ENCODE data around the gene EFCAB12.
"Not testable (repeated sequence)": the region's sequence is repeated elsewhere in the genome, so short reads cannot be mapped to it uniquely, and the experiment has no call there.

The EFCAB12 gene

DNA sequence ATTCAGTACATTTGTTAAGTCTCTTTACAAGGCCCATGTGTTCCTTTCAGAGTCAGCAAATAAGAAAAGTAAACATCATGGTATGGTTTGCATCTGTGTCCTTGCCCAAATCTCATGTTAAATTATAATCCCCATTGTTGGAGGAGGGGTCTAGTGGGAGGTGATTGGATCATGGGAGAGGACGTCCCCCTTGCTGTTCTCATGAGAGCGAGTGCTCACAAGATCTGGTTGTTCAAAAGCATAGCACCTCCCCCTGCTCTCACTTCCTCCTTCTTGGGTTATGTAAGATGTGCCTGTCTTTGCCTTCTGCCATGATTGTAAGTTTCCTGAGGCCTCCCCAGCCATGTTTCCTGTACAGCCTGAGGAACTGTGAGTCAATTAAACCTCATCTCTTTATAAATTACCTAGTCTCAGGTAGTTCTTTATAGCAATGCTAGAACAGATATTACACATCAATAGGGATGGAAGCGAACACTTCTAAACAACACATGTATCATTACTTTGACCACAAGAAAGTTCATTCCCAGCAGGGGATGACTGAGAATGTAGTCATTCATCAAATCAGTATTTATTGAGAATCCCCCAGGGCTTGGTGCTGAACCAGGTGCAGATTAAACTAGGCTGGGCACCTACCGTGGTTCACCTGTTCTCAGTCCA is 4.1 kb downstream of the EFCAB12 start:
- DNase-seq (ENCODE audit: low read depth) = no peak
- H3K4me3 ChIP-seq (ENCODE audit: low read depth, low read length) = no peak overlapping the region

- H3K4me3 ChIP-seq (ENCODE audit: low read depth, low read length) = no peak overlapping the region
- no peak for DNase-seq (ENCODE audit: low read depth)
These were observed 5.5 kb downstream of the EFCAB12 start for GRCh38 chr3:129422897-129423296.

- no peak overlapping the region for H3K4me3 ChIP-seq (ENCODE audit: low read depth, low read length)
- DNase-seq (ENCODE audit: low read depth) = no peak
These were observed 6.3 kb downstream of the EFCAB12 start for GRCh38 chr3:129421988-129422745.

GRCh38 chr3:129421236-129421883 is 7.1 kb downstream of the EFCAB12 start:
- DNase-seq (ENCODE audit: low read depth) = no peak

GRCh38 chr3:129419476-129419875 is 9.0 kb downstream of the EFCAB12 start:
- no peak overlapping the region for H3K4me3 ChIP-seq (ENCODE audit: low read depth, low read length)
- no peak for DNase-seq (ENCODE audit: low read depth)

More at GRCh38 chr3:129421236-129421883, 7.1 kb downstream of the EFCAB12 start:
- no peak overlapping the region for H3K4me3 ChIP-seq (ENCODE audit: low read depth, low read length)

DNA sequence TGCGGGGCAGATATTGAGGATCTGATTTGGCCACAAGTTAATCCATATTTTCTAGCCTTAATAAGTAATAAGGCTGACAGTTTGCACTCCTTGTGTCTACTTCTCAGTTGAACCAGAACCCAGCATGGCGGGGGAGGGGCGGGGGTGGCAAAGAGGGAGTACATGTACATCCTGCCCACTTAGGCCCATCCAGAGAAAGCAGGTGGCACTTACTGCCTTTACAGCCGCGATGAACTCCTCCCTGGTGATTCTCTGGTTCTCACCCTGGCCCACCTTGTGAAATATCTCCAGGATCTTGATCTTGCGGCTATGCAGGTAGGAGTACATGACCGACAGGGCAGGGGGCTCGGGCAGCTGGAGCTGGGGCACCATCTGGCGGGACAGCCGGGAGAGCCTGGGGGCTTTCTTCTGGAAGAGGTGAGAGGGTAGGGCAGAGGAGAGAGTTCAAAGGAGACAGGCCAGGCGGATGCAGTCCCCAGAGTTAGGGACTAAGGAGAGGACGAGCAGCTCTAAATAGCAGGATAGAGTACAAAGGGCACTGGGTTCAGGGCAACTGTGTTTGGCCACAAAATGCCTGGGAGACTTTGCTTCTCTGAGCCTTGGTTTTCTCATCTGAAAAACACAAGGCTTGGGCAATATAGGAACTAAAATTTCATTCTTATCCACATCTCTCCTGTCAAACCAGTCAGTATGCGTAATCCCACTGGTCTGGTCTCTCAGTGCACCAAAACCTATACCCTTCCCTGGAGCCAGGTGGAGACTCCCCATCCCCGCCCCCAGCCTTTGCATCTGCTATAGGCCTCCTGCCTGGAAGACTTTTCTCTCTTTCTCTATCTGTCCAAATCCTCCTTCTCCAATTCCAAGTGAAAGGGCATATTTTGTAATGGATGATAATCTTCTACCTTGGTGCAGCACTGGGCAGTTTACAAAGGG is 10.1 kb downstream of the EFCAB12 start:
- no peak overlapping the region for H3K4me3 ChIP-seq (ENCODE audit: low read depth, low read length)
- no peak for DNase-seq (ENCODE audit: low read depth)

DNA sequence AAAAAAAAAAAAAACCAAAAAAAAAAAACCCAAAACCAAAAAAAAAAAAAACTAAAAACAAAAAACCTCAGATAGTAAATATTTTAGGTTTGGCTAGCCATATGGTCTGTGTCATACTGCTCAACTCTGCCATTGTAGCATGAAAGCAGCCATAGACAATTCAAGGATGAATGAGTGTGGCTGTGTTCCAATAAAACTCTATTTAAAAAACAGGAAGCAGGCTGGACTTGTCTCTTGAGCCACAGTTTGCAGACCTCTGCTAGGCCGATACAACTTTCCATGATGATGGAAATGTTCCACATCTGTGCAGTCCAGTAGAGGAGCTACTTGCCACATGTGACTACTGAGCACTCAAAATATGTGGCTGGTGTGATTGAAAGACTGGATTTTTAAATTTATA is 11.1 kb downstream of the EFCAB12 start:
- H3K4me3 ChIP-seq (ENCODE audit: low read depth, low read length) = no peak overlapping the region
- DNase-seq (ENCODE audit: low read depth) = no peak

- DNase-seq (ENCODE audit: low read depth) = no peak
- no peak overlapping the region for H3K4me3 ChIP-seq (ENCODE audit: low read depth, low read length)
These were observed 12.0 kb downstream of the EFCAB12 start for GRCh38 chr3:129416415-129416814.

DNA sequence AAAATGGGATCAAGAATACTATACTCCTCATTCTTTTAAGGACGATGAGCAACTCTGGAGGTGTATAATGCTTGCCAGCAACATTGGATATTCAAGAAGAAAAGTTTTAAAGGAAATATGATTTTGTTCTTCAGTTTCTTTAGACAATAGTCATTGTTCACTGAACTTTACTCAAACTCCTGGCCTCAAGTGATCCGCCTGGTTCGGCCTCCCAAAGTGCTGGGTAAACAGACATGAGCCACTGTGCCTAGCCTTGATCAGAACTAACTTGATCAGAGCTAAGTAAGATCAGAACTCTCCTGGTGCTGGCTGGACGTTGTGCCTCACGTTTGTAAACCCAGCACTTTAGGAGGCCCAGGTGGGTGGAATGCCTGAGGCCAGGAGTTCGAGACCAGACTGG is 12.6 kb downstream of the EFCAB12 start:
- DNase-seq (ENCODE audit: low read depth) = no peak
- H3K4me3 ChIP-seq (ENCODE audit: low read depth, low read length) = no peak overlapping the region

GRCh38 chr3:129415378-129415777 is 13.1 kb downstream of the EFCAB12 start:
- no peak overlapping the region for H3K4me3 ChIP-seq (ENCODE audit: low read depth, low read length)
- no peak for DNase-seq (ENCODE audit: low read depth)

DNA sequence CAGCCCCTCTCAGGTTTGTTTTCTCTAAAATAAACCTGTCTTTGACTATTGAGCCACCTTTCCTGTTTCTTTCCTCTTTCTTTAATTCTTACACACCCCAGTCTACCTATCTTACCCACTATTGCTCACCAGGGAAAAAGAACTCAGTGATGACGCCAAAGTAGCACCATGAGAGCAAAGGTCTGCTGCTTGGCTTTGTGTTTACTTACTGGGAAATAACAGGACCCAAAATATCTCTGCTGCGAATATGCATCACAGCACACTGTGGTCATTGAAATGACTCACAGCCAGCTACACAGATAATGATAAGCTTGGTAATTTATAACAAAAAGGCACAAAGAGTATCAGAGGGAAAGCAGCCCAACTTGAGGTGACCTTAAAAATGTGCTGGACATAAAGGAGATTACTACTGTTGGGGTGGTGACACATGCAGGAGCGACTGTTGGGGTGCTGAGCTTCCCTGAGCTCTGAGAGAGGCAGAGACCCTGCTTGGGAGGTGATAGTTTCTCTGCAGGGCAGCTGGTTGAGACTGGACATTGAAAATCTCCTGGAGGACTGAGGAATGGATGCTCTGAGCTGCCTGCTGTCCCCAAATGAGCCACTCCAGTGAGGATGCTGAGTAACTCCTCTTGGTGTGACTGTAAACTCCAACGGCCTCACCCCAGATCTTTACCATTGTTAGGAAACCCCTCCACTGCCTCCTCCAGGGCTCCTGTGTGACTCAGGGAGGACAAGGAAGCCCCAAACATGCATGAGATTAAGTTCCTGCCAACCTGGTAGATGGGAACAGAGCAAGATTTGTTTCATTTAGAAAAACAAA is 14.5 kb downstream of the EFCAB12 start:
- DNase-seq (ENCODE audit: low read depth) = peak; percentile 76
- no peak overlapping the region for H3K4me3 ChIP-seq (ENCODE audit: low read depth, low read length)

DNA sequence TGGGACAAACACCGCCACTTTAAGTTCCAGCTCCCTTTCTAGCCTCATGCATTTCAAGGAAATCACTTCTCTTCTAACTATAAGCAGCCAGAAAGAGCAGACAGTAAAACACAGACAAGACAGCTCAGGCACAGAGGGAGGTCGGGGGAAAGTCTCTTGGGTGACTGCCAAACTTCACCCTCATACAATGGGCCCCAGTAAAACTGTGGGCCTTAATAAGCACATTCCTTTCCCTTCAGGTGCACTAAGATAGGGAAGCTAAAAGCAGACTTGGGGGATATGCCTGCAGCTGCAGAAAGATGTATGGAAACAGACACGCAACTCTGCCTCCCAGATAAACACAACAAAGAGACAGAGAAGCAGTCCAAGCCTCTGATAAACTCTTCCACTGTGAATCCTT is 15.2 kb downstream of the EFCAB12 start:
- not testable (repeated sequence) for H3K4me3 ChIP-seq (ENCODE audit: low read depth, low read length); DNase-seq (ENCODE audit: low read depth)

DNA sequence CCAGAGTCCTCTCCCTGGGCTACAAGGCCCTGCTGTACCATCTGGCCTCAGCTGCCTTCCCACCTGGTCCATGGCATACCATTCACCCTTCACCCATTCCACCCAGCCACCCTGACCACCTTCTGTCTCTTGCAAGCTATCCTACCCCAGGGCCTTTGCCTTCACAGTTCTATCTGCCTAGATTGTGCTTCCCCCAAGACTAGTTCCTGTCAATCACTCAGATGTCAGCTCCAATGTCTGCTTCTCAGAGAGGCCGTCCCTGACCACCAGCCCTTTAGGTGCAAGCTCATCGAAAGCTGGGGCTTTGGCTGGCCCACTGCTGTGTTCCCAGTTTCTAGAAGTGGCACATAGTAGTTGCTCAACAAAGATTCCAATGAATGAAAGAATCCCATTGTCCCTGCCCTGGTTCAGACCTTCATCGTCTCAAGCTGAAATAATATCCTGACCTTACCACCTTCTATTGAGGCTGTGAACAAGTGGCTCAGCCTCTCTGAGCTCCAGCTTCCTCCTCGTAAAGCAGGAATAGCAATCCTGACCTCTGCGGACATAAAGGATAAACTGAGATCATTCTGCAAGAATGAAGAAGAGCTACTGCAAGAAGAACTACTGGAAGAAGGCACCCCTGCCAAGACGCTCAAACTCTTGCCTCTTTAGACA is 15.8 kb downstream of the EFCAB12 start:
- DNase-seq (ENCODE audit: low read depth) = peak; percentile 47
- H3K4me3 ChIP-seq (ENCODE audit: low read depth, low read length) = no peak overlapping the region

DNA sequence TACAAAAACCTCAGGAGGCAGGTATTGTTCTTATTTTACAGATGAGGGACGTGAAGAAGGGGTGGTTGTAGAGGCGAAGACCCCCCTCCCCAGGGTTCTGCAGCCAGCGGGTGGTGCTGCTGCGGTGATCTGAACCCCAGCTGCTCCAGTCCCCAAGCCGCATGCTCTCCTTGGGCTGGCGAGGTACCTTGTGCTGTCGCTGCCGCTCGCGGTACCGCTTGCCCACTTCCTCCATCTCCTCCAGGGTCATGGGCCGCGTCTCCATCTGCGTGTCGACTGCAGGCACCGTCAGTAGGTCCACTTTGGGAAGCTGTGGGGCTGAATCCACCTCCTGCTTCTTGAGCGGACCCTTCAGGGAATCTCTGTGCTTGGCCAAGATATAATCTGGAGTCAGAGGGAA is 17.5 kb downstream of the EFCAB12 start:
- H3K4me3 ChIP-seq (ENCODE audit: low read depth, low read length) = no peak overlapping the region
- no peak for DNase-seq (ENCODE audit: low read depth)

DNA sequence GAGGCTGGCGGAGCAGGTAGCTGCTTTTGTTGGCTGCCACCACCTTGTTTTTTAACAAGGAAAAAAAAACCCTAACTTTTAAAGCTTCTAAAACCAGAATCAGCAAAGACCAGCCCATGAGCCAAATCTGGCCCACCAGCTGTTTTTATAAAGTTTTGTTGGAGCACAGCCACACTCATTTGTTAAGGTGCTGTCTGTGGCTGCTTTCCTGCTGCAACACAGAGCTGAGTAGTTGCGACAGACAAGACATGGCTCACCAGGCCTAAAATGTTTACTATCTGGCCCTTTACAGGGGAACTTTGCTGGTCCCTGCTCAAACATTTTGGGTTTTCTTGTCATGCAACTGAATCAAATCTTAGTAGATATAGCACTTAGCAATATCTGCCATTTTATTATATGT is 18.9 kb downstream of the EFCAB12 start:
- no peak for DNase-seq (ENCODE audit: low read depth)
- H3K4me3 ChIP-seq (ENCODE audit: low read depth, low read length) = no peak overlapping the region

DNA sequence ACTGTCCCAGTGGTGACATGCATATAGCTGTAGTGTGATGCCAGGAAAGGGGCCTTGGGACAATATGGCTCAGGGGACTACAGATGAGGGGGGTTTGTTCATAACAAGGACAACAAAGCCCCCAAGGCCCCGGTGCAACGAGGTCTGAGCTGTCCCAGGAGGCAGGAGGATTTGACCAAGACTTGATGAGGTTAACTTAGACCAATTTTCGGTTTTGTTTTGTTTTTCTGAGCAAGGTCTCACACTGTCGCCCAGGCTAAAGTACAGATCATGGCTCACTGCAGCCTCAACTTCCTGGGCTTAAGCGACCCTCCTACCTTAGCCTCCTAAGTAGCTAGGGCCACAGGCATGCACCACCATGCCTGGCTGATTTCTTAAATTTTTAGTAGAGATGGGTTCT is 23.8 kb downstream of the EFCAB12 start:
- DNase-seq (ENCODE audit: low read depth) = no peak
- no peak overlapping the region for H3K4me3 ChIP-seq (ENCODE audit: low read depth, low read length)

- DNase-seq (ENCODE audit: low read depth) = no peak
- no peak overlapping the region for H3K4me3 ChIP-seq (ENCODE audit: low read depth, low read length)
These were observed 24.3 kb downstream of the EFCAB12 start for GRCh38 chr3:129404130-129404529.

DNA sequence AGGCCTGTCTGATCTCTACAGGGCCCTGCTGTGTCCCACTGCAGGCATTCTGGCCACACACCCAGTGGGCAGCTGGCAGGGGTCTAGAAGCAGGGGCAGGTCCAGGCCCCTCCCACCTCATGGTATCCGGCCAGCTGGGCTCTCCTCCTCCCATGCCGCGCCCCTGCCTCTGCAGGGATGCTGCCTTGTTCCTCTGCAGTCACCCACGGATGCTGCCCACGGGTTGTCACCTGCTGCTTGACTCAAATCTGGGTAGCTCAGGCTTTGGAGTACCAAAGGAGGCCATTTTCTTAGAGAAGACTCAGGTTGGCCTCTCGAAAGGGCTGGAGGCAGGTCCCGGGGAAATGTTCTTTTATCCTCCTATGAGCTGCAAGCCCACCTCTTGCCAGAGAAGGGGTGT is 25.0 kb downstream of the EFCAB12 start:
- no peak overlapping the region for H3K4me3 ChIP-seq (ENCODE audit: low read depth, low read length)
- DNase-seq (ENCODE audit: low read depth) = no peak

Measured in skeletal muscle cell (primary cell).